ENCODE data around the gene RPGRIP1L.

RPGRIP1L gene

GRCh38 chr16:53678155-53678554 lies 25.5 kb downstream of the RPGRIP1L start:
- H3K4me1 ChIP-seq (ENCODE audit: control insufficient read depth, insufficient read depth, low read length): no peaks in the 10 kb centered on the region
- no peak overlapping the region for H3K4me3 ChIP-seq (ENCODE audit: low read length)
- no peaks in the 10 kb centered on the region for H3K27me3 ChIP-seq (ENCODE audit: control insufficient read depth, insufficient read depth, low read length)
- H3K9ac ChIP-seq (ENCODE audit: low read length): no peak overlapping the region
- no peaks in the 10 kb centered on the region for H3K36me3 ChIP-seq (ENCODE audit: control insufficient read depth, insufficient read depth, low read length)
- no peaks in the 10 kb centered on the region for H3K9me3 ChIP-seq (ENCODE audit: control insufficient read depth, low read length)

DNA sequence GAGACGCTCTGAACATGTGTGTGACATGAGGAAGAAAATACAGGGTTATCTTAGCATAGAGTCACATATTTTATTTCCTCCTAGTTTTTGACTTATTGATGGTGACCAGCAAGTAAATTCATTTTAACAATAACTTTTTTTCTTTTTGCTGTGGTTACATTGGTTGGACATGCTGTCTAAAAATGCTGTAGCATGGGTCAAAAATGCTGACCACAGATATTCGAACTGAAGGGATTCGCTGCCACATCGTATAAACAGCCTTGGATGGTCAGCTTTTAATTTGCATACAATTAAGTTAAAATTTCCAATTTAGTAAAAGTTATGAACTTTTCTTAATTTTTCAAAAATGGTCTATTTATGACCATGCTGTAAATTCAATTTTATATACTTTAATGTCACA lies 30.5 kb downstream of the RPGRIP1L start:
- Histone ChIP-seq H3K9ac (ENCODE audit: low read length) (no peak overlapping the region), H3K27me3 (ENCODE audit: control insufficient read depth, insufficient read depth, low read length) (no peaks in the 10 kb centered on the region), H3K4me1 (ENCODE audit: control insufficient read depth, insufficient read depth, low read length) (no peaks in the 10 kb centered on the region), H3K9me3 (ENCODE audit: control insufficient read depth, low read length) (no peaks in the 10 kb centered on the region), H3K4me3 (ENCODE audit: low read length) (no peak overlapping the region), H3K36me3 (ENCODE audit: control insufficient read depth, insufficient read depth, low read length) (no peaks in the 10 kb centered on the region)

DNA sequence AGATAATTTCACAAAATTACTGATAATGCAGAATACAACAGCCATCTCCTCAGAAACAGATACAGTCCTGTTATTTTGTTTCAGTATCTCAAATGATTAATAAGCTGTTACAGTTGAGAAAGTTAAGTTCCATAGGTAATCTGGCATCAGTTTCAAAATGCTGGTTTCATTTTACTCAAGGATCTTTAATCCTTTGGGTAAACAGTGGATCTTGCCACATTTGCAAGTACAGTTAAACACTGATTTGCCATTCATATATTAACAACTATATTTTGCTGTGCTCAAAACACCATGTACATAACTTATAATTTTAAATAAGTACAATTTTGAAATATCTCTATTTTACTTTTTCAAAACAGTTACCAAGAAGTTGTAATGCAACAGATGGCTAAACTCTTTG lies 31.2 kb downstream of the RPGRIP1L start:
- no peaks in the 10 kb centered on the region for H3K27me3 ChIP-seq (ENCODE audit: control insufficient read depth, insufficient read depth, low read length)
- H3K9me3 ChIP-seq (ENCODE audit: control insufficient read depth, low read length): no peaks in the 10 kb centered on the region
- H3K36me3 ChIP-seq (ENCODE audit: control insufficient read depth, insufficient read depth, low read length): no peaks in the 10 kb centered on the region
- no peak overlapping the region for H3K4me3 ChIP-seq (ENCODE audit: low read length)
- H3K9ac ChIP-seq (ENCODE audit: low read length): no peak overlapping the region
- no peaks in the 10 kb centered on the region for H3K4me1 ChIP-seq (ENCODE audit: control insufficient read depth, insufficient read depth, low read length)

DNA sequence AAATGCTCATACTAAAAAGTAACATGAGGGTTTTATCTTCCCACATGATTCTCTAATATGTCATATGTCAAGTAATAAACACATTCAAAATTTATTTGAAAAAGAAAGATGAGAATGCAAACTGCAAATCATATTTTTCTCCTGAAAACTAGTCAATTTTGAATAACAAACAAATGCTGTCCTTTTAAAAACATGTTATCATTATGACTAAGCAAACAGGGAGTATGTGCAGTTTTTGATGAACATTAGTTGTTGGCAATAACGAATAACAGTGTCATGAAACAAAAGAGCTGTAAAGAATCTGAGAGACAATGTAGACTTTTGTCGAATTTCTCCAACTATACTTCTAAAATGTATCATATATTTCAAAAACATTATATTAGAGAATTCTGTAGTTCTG lies 34.8 kb downstream of the RPGRIP1L start:
- Histone ChIP-seq H3K4me1 (ENCODE audit: control insufficient read depth, insufficient read depth, low read length) (no peaks in the 10 kb centered on the region), H3K4me3 (ENCODE audit: low read length) (no peak overlapping the region), H3K36me3 (ENCODE audit: control insufficient read depth, insufficient read depth, low read length) (no peaks in the 10 kb centered on the region), H3K27me3 (ENCODE audit: control insufficient read depth, insufficient read depth, low read length) (no peaks in the 10 kb centered on the region), H3K9ac (ENCODE audit: low read length) (no peak overlapping the region), H3K9me3 (ENCODE audit: control insufficient read depth, low read length) (no peaks in the 10 kb centered on the region)

- no peaks in the 10 kb centered on the region for H3K4me1 ChIP-seq (ENCODE audit: control insufficient read depth, insufficient read depth, low read length)
- no peaks in the 10 kb centered on the region for H3K9me3 ChIP-seq (ENCODE audit: control insufficient read depth, low read length)
- H3K9ac ChIP-seq (ENCODE audit: low read length): no peak overlapping the region
- H3K27me3 ChIP-seq (ENCODE audit: control insufficient read depth, insufficient read depth, low read length): no peaks in the 10 kb centered on the region
- H3K36me3 ChIP-seq (ENCODE audit: control insufficient read depth, insufficient read depth, low read length): no peaks in the 10 kb centered on the region
- H3K4me3 ChIP-seq (ENCODE audit: low read length): no peak overlapping the region
These were observed 36.8 kb downstream of the RPGRIP1L start for GRCh38 chr16:53666786-53667415.

GRCh38 chr16:53664724-53665345 lies 38.8 kb downstream of the RPGRIP1L start:
- H3K4me3 ChIP-seq (ENCODE audit: low read length): no peak overlapping the region
- H3K4me1 ChIP-seq (ENCODE audit: control insufficient read depth, insufficient read depth, low read length): no peaks in the 10 kb centered on the region
- H3K36me3 ChIP-seq (ENCODE audit: control insufficient read depth, insufficient read depth, low read length): no peaks in the 10 kb centered on the region
- no peaks in the 10 kb centered on the region for H3K27me3 ChIP-seq (ENCODE audit: control insufficient read depth, insufficient read depth, low read length)
- no peaks in the 10 kb centered on the region for H3K9me3 ChIP-seq (ENCODE audit: control insufficient read depth, low read length)
- H3K9ac ChIP-seq (ENCODE audit: low read length): no peak overlapping the region

DNA sequence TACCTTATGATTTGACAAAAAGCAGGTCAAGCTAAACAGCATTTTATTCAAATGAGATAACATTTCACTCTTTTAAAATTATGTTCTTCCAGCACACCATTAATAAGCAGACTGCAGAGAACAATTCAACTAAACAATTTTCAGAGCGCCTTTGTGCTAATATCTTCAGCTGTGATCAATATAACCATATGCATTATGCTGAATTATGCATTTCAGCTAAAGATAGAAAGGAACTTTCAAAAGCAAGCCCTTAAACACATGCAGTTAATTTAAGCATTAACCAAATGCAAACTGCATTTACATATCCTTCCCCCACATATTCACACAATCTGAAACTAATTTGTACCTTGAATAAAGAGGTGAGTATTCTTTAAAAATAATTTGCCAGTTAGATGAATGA lies 41.6 kb downstream of the RPGRIP1L start:
- no peaks in the 10 kb centered on the region for H3K4me1 ChIP-seq (ENCODE audit: control insufficient read depth, insufficient read depth, low read length)
- no peak overlapping the region for H3K9ac ChIP-seq (ENCODE audit: low read length)
- H3K4me3 ChIP-seq (ENCODE audit: low read length): no peak overlapping the region
- no peaks in the 10 kb centered on the region for H3K36me3 ChIP-seq (ENCODE audit: control insufficient read depth, insufficient read depth, low read length)
- no peaks in the 10 kb centered on the region for H3K27me3 ChIP-seq (ENCODE audit: control insufficient read depth, insufficient read depth, low read length)
- no peaks in the 10 kb centered on the region for H3K9me3 ChIP-seq (ENCODE audit: control insufficient read depth, low read length)

- Histone ChIP-seq H3K27me3 (ENCODE audit: control insufficient read depth, insufficient read depth, low read length) (no peaks in the 10 kb centered on the region), H3K4me3 (ENCODE audit: low read length) (no peak overlapping the region), H3K9me3 (ENCODE audit: control insufficient read depth, low read length) (no peaks in the 10 kb centered on the region), H3K36me3 (ENCODE audit: control insufficient read depth, insufficient read depth, low read length) (no peaks in the 10 kb centered on the region), H3K4me1 (ENCODE audit: control insufficient read depth, insufficient read depth, low read length) (no peaks in the 10 kb centered on the region), H3K9ac (ENCODE audit: low read length) (no peak overlapping the region)
These were observed 48.7 kb downstream of the RPGRIP1L start for GRCh38 chr16:53654946-53655345.

DNA sequence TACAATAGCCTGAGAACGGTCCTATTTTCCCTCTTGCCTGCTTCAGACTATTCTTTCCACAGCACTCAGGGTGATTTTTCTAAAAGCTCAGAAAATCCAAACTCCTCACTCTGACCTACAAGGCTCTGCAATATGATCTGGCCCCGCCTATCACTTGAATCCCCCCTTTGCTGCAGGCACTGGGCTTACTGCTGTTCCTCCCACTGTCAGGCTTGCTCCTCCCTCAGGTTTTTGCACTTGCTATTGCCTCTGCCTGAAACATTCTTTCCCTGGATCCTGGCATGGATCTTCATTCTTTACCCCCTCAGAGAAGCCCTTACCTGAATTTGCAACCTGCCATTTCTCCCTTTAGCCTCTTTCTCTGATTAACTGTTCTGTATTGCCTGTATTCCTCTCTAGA lies 52.3 kb downstream of the RPGRIP1L start:
- H3K4me3 ChIP-seq (ENCODE audit: low read length): no peak overlapping the region
- no peaks in the 10 kb centered on the region for H3K36me3 ChIP-seq (ENCODE audit: control insufficient read depth, insufficient read depth, low read length)
- H3K27me3 ChIP-seq (ENCODE audit: control insufficient read depth, insufficient read depth, low read length): no peaks in the 10 kb centered on the region
- H3K4me1 ChIP-seq (ENCODE audit: control insufficient read depth, insufficient read depth, low read length): no peaks in the 10 kb centered on the region
- H3K9me3 ChIP-seq (ENCODE audit: control insufficient read depth, low read length): no peaks in the 10 kb centered on the region
- no peak overlapping the region for H3K9ac ChIP-seq (ENCODE audit: low read length)

- Histone ChIP-seq H3K4me3 (ENCODE audit: low read length) (no peak overlapping the region), H3K27me3 (ENCODE audit: control insufficient read depth, insufficient read depth, low read length) (no peaks in the 10 kb centered on the region), H3K4me1 (ENCODE audit: control insufficient read depth, insufficient read depth, low read length) (no peaks in the 10 kb centered on the region), H3K9ac (ENCODE audit: low read length) (no peak overlapping the region), H3K9me3 (ENCODE audit: control insufficient read depth, low read length) (no peaks in the 10 kb centered on the region), H3K36me3 (ENCODE audit: control insufficient read depth, insufficient read depth, low read length) (no peaks in the 10 kb centered on the region)
These were observed 57.2 kb downstream of the RPGRIP1L start for GRCh38 chr16:53646506-53646905.

- no peaks in the 10 kb centered on the region for H3K27me3 ChIP-seq (ENCODE audit: control insufficient read depth, insufficient read depth, low read length)
- H3K4me3 ChIP-seq (ENCODE audit: low read length): no peak overlapping the region
- H3K4me1 ChIP-seq (ENCODE audit: control insufficient read depth, insufficient read depth, low read length): no peaks in the 10 kb centered on the region
- H3K36me3 ChIP-seq (ENCODE audit: control insufficient read depth, insufficient read depth, low read length): no peaks in the 10 kb centered on the region
- H3K9me3 ChIP-seq (ENCODE audit: control insufficient read depth, low read length): no peaks in the 10 kb centered on the region
- H3K9ac ChIP-seq (ENCODE audit: low read length): no peak overlapping the region
These were observed 60.2 kb downstream of the RPGRIP1L start for GRCh38 chr16:53643474-53643873.

GRCh38 chr16:53642094-53642493 lies 61.6 kb downstream of the RPGRIP1L start:
- H3K4me1 ChIP-seq (ENCODE audit: control insufficient read depth, insufficient read depth, low read length): no peaks in the 10 kb centered on the region
- no peaks in the 10 kb centered on the region for H3K27me3 ChIP-seq (ENCODE audit: control insufficient read depth, insufficient read depth, low read length)
- H3K9ac ChIP-seq (ENCODE audit: low read length): no peak overlapping the region
- H3K4me3 ChIP-seq (ENCODE audit: low read length): no peak overlapping the region
- H3K9me3 ChIP-seq (ENCODE audit: control insufficient read depth, low read length): no peaks in the 10 kb centered on the region
- H3K36me3 ChIP-seq (ENCODE audit: control insufficient read depth, insufficient read depth, low read length): no peaks in the 10 kb centered on the region

- no peaks in the 10 kb centered on the region for H3K36me3 ChIP-seq (ENCODE audit: control insufficient read depth, insufficient read depth, low read length)
- H3K9ac ChIP-seq (ENCODE audit: low read length): no peak overlapping the region
- no peak overlapping the region for H3K4me3 ChIP-seq (ENCODE audit: low read length)
- no peaks in the 10 kb centered on the region for H3K9me3 ChIP-seq (ENCODE audit: control insufficient read depth, low read length)
- H3K4me1 ChIP-seq (ENCODE audit: control insufficient read depth, insufficient read depth, low read length): no peaks in the 10 kb centered on the region
- H3K27me3 ChIP-seq (ENCODE audit: control insufficient read depth, insufficient read depth, low read length): no peaks in the 10 kb centered on the region
These were observed 66.7 kb downstream of the RPGRIP1L start for GRCh38 chr16:53636978-53637377.
